Upper lobe of left lung (tissue), 4 donors: ENCODE data around the gene TAF11L13.
"Not testable (repeated sequence)": the region's sequence is repeated elsewhere in the genome, so short reads cannot be mapped to it uniquely, and the experiment has no call there.

ENCODE experiments used
- EP300 ChIP-seq, 4 donors: sonication (generic); formaldehyde crosslinking; IDR thresholded peaks; one replicate each; pipeline ENCODE4 v1.5.1; 2017; ENCODE audit warnings: antibody characterized with exemption in 4 of 4, control low read depth in 2 of 4
- POLR2A ChIP-seq, 4 donors: fragments of 450-650 bp; IDR thresholded peaks; one replicate each; pipeline ENCODE4 v1.5.1; 2016 to 2017; ENCODE audit warnings: antibody characterized with exemption in 4 of 4, mild to moderate bottlenecking in 2 of 4
- POLR2AphosphoS5 ChIP-seq, 2 donors: sonication (generic); formaldehyde crosslinking; IDR thresholded peaks; one replicate each; pipeline ENCODE4 v1.5.1; 2017; ENCODE audit warnings: antibody characterized with exemption in 2 of 2
- TF ChIP-seq, protein P1 (sequence below), 6 experiments: fragments of 450-650 bp in 4 of 6; fragments of 200-600 bp in 2 of 6; sonication (generic) in 2 of 6; IDR thresholded peaks; one replicate each; pipeline ENCODE4 v1.5.1; 2016 to 2019; ENCODE audit warnings: antibody characterized with exemption in 6 of 6

DNA sequence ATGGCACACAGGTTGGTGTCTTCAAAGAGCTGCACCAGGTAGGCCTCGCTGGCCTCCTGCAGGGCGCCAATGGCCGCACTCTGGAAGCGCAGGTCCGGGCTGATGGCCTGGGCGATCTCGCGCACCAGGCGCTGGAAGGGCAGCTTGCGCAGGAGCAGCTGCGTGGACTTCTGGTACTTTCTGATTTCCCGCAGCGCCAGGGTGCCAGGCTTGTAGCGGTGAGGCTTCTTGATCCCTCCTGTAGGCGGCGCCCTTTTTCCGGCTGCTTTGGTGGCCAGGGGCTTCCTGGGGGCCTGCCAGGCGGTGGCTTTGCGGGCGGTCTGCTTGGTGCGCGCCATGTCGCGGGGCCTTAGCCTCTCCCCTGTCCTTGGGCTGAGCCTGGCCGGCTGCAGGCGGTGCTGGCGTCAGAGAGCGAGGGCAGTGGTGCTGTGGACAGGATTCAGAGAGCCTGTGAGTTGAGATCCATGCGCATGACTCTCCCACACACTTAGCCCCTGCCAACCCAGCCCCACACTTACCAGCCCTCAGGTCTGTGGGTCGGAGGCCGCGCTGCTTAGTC is 23.4 kb downstream of the TAF11L13 start:
- TF ChIP-seq, protein P1, sequence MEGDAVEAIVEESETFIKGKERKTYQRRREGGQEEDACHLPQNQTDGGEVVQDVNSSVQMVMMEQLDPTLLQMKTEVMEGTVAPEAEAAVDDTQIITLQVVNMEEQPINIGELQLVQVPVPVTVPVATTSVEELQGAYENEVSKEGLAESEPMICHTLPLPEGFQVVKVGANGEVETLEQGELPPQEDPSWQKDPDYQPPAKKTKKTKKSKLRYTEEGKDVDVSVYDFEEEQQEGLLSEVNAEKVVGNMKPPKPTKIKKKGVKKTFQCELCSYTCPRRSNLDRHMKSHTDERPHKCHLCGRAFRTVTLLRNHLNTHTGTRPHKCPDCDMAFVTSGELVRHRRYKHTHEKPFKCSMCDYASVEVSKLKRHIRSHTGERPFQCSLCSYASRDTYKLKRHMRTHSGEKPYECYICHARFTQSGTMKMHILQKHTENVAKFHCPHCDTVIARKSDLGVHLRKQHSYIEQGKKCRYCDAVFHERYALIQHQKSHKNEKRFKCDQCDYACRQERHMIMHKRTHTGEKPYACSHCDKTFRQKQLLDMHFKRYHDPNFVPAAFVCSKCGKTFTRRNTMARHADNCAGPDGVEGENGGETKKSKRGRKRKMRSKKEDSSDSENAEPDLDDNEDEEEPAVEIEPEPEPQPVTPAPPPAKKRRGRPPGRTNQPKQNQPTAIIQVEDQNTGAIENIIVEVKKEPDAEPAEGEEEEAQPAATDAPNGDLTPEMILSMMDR (IDR thresholded peaks at IDR 0.05): not testable (repeated sequence)
- TF ChIP-seq POLR2A, EP300, POLR2AphosphoS5 (IDR thresholded peaks at IDR 0.05): not testable (repeated sequence)
